T1000 (cell line): ENCODE results near the gene THOC7.
A peak's percentile ranks its signal among the peaks of the same experiment; 100 is the strongest.

Source experiments
- DNase-seq: peaks from one replicate; lab custom pipeline; 2025; ENCODE audit warnings: mixed read lengths; lab: John Stamatoyannopoulos, UW

The THOC7 gene

DNA sequence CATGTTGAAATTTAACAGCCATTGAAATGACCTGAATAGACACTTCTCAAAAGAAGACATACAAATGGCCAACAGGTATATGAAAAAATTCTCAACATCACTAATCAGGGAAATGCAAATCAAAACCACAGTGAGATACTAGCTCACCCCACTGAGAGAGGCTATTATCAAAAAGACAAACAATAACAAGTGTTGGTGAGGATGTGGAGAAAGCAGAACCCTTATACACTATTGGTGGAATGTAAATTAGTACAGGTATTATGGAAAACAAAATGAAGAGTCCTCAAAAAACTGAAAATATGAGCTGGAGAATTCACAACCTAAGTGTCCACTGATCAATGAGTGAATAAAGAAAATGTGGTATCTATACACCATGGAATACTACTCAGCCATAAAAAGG is 21.5 kb downstream of the THOC7 start:
- DNase-seq = no peak

DNA sequence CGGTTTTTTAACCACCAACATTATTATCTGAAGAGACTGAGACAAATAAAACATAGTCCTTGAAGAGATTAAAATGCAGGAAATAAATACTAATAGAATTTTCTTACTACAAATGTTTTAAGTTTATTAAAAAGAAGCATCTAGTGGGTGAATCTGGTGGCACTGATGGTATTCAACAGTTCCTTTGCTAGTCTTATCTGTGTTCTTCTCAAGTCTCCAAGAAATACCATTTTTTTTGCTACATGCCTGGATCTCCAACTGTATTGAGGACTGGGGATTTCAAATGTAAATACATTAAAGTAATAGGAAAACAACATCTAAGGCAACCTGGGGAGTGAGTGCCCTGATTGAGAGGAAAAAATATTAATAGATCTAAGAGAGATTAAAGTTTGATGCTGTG is 21.9 kb downstream of the THOC7 start:
- DNase-seq = no peak

DNA sequence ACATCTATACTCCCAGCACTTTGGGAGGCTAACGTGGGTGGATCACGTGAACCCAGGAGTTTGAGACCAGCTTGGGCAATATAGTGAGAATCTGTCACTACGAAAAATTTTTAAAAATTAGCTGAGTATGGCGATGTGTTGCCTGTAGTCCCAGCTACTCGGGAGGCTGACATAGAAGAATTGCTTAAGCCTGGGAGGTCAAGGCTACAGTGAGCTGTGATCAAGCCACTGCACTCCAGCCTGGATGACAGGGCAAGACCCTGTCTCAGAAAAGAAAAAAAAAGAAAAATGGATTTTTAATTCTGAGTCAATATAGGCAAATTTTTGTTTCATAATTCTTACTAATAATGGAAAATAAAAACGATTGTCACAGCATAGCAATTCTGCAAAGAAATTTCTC is 31.2 kb downstream of the THOC7 start:
- no peak for DNase-seq

DNA sequence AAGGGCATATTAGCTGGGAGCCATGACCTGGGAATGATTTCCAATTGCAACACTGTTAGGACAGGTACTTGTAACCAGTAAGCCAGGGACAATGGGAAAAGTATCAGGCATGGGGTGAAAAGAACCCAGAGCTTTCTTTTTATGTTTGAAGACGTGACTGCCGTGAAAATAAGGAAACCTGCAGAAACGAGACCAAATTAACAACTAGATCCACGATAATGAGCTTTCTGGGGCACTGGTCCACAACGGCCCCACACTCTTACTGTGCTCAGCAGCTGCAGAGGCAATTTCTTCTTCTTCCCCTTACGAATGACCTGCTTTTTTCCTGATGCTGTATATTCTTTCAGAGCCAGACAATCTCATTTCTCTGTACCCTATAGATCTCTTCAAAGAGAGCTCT is 33.1 kb downstream of the THOC7 start:
- no peak for DNase-seq

DNA sequence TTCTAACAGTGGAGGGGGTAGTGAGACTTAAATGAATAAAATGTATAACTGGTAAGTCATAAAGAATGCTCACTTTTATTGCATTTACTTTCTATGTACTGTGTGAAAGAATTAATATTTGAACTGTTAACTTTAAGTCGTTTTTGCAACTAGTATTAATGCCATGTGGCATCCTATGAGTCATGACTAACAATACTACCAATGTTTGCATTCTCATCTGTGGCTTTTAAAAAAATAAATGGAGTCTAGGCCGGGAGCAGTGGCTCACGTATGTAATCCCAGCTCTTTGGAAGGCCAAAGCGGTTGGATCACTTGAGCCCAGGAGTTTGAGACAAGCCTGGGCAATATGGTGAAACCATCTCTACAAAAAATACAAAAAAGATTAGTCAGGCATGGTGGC is 39.3 kb downstream of the THOC7 start:
- no peak for DNase-seq

DNA sequence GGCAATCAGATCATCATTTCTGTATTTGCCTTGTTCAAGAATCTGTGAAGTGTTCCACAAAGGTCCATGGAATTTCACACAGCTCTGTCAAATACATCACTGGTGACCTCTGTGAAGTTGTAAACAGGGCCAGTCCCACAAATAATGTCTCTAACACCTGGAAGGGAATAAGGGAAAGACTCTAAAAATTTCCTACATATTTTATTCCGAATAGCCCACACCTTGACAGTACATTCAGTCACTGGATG is 44.5 kb downstream of the THOC7 start, which contains the start of gene C3orf49:
C3orf49 (plus strand) TSS at position 149 of the 248 bp plus-strand sequence. CDS start 173 bp downstream, outside the sequence.
- DNase-seq = no peak

DNA sequence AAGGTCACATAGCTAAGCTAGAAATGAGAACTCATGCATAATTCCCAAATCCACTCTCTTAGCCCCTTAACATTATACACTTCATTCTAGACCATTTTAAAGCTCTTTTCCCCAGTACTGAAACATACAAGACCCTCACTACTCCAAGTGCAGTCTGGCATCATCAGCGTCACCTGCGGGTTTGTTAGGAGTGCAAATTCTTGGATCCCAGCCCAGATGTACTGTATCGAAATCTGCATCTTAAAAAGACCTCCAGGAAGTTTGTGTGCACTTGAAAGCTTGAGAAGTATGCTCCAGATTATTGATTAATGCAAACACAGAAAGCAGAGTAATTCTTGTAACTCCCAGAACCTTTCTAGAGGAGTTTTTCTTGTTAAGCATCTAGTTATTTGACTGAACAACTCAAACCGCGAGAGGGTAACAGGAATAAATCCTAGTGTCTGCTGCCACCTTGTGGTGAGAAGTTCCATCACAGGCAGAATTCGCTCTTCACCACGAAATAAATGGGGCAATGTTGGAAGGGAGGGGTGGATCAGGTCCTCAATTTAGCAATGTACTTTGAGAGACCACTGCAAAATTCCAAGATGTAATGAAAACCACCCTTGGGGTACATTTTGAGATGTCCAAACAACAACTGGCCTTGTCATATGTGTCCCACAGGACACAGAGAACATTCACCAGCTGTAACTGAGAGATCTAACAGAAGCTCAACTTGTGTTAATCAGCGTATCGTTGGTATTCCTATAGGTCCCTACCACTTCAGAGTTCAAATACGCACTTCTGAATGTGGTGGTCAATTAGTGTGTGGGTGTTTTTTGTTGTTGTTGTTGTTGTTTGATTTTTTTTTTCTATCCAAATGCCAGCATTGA is 45.1 kb downstream of the THOC7 start:
- DNase-seq = peak; percentile 41

DNA sequence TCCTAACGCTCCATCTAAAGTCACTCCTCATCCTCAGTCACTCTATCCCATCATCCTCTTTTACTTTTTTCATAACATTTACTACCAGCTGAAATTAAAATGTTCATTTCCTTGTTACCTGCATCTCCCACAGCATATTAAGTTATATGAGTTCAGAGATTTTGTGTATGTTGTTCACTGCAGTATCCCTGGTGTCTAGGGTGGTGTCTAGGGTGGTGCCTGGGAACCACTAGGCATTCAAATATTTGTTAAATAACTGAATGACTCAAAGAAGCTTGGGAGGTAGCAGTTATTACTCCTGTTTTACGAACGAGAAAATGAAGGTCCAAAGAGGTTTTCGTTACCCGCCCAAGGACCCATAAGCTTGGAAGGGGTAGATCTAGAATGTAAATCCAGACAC is 46.4 kb downstream of the THOC7 start:
- DNase-seq = no peak

DNA sequence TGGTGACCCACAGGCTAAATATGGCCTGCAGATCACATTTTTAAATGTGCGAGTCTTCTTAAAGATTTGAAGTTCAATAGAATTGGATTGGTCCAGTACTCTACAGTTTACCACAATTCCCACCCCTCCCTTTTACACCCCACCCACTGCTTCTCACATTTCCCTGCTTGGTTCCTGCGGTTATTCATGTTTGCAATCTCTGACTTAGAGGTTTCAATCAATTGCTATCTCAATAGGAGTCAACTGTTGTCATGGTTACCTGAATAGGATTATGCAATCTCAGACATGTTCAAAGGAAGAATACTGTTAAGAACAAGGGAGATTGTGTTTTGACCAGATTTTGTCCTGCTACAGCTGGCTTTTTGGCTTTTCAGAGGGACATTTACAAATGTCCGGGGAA is 49.4 kb downstream of the THOC7 start:
- no peak for DNase-seq

DNA sequence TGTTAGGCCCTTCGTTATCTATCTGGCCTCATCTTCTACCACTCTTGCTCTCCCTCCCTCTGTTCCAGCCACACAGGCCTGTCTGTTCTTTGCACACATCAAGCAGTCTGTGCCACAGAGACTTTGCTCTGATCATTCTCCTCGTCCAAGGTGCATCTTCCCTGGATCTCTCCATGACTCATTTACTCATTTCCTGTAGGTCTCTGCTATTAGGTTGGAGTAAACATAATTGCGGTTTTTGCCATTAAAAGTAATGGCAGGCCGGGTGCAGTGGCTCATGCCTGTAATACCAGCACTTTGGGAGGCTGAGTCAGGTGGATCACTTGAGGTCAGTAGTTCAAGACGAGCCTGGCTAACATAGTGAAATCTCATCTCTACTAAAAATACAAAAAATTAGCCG is 54.0 kb downstream of the THOC7 start:
- DNase-seq = peak; percentile 49

DNA sequence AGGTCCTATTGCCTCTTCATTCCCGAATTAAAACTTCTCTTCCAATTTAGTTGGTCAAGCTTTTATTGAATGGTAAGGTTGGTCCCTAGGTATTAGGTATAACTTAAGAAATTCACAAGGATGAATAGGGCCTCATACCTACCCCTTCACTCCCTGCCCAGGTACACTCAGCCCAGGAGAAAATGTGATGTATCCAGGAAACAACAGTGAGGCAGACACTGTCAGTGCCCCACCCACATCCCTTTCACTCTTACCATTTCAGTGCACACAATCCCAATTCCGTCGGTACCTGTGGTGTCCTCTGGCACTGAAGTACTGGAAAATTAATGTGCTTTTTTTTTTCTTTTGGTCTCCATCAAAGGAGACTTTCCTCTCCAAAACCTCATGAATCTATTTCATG is 55.0 kb downstream of the THOC7 start:
- no peak for DNase-seq

DNA sequence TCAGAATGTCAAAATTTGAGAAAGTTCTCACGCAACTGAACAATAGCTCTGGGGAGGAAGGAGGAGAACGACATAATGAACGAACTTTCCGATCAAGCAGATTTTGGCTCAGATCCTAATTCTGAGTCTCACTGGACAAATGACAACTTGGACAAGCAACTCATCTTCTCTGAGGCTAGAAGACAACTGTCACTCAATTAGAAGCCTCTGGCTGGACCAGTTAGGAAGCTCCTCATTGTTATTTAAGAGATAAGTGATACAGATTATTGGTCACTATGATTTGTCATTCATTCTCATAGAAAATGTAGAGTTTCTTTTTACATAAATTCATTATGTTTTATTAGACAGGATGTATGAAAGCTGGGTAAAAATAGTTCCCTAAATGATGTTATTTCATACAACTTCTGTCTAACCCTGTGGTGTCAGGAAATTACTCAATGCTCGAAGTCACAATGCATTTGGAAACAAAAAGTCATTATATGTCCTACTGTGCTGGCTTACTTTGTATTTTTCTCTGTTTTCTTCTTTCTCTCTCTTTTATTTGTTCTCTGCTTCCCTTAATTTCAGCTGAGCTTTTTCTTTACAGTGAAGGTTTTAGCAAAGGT is 55.5 kb downstream of the THOC7 start:
- DNase-seq = no peak

DNA sequence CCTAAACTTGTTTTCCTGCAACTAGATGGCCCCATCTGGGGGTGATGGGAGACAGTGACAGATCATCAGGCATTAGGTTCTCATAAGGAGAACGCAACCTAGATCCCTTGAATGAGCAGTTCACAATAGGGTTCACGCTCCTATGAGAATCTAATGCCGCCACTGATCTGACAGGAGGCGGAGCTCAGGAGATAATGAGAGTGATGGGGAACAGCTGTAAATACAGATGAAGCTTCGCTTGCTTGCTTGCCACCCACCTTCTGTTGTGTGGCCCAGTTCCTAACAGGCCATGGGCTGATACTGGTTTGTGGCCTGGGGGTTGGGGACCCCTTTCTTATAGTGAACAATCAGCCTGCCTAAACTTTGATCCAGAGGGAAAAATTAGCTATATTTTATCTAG is 59.7 kb downstream of the THOC7 start:
- DNase-seq = no peak

DNA sequence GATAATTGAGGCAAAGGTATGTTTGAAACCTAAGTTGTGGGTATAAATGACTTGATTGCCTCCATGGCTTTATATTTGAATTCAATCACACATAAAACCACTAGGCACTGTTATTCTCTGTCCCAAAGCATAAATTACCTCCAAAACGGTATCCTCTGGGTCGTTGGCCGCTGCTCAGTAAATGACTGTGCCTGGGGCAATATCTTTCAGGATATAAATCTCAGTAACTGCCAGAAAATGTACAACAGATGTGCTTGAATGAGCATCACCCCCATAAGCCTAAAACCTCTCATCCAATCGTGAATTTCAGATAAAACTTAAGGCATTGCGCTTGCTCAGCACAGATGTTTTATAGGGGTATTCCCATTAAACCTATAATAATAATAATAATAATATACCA is 63.5 kb downstream of the THOC7 start:
- DNase-seq = no peak

DNA sequence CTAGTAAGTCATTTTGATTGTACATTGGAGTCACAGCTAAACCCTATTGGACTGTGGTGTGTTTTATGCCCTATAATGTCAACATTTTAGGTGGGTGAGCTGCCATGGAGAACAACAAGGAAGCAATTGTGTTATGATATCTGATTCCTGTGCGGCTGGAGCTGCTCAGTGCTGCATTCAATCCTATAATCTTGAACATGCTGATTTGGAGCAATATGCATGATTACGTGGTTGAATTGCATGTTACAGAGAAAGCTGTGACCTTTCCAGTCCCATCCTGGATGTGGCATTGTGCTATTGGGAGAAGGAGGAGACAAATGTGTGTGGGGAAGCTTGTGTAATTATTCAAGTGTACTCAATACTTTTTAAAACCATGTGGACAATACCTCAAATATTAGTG is 64.7 kb downstream of the THOC7 start:
- no peak for DNase-seq

DNA sequence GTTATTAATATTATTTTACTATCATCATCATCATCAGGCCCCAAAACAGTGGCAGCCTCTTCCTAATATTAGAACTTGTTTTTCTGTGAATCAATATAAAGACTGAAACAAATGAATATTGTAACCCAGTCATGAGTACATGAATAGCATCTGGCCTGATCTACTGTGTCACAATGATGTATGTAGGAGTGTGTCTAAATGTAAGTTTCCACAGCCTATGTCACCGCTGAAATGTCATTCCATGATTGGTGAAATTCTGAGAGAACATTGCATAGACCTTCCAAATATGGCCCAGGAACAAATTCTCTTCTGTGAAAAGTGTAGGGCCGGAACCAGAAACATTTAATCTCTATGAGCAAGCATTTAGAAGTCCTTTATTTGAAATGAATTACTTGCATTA is 65.1 kb downstream of the THOC7 start:
- DNase-seq = no peak

DNA sequence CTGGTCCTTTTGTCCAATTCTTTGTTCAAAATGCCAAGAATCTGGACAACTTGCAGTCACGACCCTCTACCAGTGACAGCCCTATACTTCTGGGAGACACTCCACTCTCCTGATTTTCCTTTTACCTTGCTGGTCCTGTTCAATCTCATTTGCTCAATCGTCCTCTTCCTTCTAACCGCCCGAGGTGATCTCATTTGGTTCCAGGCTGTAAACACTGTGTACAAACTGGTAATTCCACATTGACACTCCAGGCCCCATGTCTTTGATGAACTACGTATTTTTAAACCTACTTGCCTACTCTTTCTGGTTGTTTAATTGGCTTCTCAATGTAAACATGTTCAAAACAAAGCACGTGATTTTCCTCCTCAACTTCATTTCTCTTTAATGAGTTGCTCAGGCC is 68.2 kb downstream of the THOC7 start:
- no peak for DNase-seq

DNA sequence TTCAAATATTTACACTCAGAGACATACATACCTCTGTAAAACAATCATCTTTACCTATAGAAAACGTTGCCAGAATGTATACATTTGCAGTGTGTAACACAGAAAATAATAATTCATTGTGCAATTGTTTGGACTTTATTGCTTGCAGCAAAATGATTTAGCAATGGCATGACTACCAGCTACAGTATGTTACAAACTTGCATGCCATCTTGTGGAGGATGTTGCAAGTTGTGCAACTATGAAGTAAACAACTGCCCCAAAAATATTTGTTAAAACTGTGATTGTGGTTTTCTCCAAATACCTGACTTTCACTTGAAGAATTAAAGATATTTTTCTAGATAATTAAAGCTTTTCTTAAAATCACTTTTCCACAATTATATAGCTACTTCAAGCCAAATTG is 71.6 kb downstream of the THOC7 start:
- no peak for DNase-seq
